Measurements from ENCODE around the gene CSRP1.

DNA sequence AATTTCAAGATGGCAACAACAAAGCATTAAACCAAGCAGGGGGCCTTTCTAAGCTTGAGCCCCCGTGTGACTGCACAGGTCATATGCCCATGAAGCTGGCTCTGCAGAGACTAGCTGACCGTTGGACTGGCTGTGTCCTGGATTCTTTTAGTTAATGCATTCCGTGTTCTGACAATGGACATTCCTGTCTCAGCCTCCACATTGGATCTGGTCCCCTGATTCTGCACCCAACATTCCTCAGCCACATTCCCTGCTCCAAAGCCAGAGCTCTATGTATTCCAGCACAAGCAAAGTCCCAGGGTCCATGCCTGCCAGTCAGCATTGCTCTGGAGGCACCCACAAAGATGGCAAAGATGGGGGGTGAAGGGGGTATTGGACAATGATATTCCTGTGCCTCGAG lies 26.9 kb upstream of the CSRP1 start:
- no peak for TF ChIP-seq CTCF (IDR thresholded peaks at IDR 0.05)
- TF ChIP-seq POLR2A (IDR thresholded peaks at IDR 0.05) = no peak

All from right lobe of liver (tissue), 4 donors.